HK-2 (cell line): ENCODE data around the gene KRT71.

Experiments
- DNase-seq: peaks from one replicate; pipeline ENCODE4 v3.0.0-alpha.2; 2018; ENCODE audit not compliant: unreplicated experiment

Gene KRT71

GRCh38 chr12:52539083-52539820 lies 13.7 kb downstream of the KRT71 start:
- DNase-seq, result no peak

DNA sequence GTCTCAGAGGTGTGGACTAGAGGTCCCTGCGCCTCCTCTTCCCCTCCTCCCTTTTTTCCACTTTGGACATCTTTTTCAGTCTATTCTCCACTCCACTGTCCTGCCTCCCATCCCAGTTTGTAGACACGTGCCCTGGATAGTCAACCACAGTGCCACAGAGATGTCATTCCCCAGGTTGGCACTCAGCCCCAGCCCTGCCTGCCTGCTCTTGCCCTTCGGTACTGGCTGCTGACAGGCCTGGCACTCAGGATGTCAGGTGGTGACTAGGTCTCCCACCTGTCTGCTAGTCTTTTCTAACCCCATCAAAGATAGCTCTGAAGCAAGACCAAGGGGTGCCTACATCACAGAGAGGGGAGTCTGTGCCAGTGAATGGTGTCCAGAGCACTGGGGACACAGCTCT lies 15.8 kb downstream of the KRT71 start:
- no peak for DNase-seq

DNA sequence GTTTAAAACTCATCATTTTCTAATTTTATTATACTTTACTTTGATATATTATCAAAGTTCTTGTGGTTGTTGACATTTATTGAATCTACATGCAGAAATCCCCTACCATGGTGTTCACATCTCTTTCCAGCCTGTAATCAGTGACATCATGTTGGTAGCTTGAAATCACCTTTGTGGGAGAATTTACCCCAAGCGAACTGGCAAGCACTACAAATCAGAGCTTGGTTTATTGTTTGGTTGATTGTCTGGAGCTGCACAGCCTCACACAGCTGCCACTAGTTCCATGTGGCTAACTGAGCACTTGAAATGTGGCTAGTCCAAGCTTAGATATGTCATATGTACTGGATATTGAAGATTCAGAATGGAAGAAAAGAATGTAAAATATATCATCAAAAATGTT lies 17.4 kb downstream of the KRT71 start:
- no peak for DNase-seq

DNA sequence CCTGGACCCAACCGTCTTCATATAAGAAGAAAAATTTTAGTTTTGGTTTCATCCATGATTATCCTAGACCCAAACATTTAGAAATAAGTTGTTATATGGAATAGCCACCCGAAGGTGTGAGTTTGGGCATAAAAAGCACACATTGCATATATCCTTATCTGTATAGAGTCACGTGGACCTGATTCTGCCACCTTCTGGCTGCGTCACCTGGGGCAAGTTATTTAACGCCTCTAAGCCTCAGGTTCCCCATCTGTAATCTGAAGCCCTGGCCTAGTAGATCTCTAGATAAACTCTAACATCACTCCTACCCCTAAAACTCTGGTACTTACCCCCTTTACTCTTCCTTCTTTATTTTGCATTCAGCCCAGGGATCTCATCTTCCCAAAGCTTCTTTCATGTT lies 18.5 kb downstream of the KRT71 start:
- no peak for DNase-seq

DNA sequence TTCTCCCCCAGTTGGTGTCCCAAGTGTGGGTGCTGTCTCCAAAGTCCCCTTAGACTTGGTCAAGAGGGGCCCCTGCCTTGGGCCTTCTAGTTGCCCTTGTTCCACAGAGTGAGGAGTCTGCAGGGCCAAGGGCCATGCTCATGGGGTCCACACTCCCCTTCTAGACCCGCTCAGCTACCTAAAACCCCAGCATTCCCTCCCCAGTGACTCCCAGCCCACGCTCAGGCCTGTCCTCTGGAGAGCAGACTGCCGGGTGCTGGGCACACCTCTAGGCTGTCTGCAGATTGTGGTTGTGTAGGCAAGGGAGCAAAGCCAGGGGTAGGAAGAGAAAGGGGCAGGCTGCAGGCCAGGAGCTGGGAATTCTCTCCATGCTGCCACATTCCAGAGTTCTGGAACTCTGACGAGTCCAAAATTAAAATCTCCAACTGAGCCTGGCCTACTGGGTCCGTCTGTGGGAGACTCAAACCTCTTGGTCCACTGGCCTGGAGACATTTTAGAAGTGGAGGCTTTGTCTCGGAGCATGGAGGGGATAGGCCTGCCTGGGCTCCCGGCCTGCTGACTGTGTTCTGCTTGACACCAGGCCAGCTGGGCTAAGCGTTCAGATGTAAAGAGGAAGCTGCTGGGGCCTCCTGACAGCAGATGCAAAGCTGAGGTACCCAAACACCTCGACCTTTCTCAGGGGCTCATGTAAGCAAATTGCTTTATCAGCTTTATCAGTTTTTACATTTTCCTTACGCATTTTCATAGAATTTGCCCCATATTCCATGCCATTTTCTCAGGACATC lies 19.1 kb downstream of the KRT71 start:
- no peak for DNase-seq

GRCh38 chr12:52532636-52533035 lies 20.3 kb downstream of the KRT71 start:
- DNase-seq, result no peak

DNA sequence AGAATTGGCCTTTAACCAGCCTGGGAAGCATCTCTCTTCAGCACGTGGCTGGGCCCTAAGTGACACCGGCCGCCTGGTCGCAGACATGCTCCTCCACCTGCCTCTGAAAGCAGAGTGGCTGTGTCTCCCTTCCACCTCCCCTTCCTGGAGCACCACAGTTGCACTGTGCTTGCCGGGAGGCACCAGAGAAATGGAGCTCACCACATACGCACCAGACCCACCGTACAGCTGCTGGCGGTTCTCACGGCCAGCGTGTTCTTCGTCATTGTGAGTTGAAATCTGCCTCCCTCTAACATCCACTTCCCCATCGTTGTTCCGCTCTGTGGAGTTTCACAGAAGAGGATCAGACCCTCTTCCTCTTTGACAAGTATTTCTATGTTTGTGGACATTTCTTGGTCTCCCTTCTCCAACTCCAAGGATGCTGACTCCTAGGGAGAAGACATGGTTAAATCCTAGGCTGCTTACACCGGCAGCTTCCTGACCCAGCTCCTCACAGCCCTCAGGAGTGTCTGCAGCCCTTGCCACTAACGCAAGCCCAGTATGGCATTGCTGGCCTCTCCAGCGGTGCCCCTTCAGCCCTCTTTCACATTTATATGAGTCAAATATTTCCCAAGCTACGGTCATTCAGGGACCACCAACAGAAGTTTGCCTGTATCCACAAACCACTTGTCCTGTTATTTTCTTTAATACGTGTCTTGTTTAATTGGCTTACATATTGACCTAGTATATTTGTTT lies 21.2 kb downstream of the KRT71 start:
- DNase-seq, result no peak

DNA sequence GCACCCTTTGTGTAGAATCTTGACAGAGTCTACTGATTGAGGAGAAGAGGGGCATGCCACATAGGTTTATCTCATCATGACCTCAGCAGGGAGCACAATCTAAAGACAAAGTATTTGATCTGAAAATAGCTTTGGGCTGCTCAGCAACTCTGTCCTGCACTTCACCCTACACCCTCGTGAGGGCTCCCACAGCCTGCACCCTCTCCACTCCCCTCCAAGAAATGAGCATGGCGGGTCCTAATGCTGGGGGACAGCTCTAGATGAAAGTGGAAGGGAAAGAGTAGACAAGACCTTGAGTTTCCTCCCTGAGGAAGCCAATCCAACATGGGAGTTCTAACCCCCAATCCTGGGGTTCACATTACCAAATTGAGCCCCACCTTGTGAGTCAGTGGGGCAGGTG lies 22.0 kb downstream of the KRT71 start:
- no peak for DNase-seq

- no peak for DNase-seq
Observed at GRCh38 chr12:52530366-52530765, 22.6 kb downstream of the KRT71 start.

DNA sequence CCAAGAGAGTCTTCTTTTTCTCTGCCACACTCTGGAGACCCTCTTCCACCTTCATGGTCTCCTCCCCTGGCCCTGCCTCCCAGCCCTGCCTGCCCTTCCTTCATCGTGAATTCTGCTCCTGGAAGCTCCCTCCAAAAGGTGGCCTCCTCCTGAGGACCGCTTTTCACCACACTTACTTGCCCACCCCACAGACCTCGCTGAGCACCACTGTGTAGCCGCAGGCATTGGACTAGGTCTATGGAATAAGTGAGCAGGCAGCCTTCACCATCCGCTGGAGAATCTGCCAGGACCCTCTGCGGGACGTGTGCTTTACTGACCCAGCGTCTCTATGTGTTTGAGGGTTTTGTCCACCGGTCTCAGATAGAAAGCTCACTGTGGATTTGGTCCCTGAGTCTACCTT lies 23.1 kb downstream of the KRT71 start:
- no peak for DNase-seq

- no peak for DNase-seq
Observed at GRCh38 chr12:52529417-52529816, 23.5 kb downstream of the KRT71 start.

- DNase-seq, result no peak
Observed at GRCh38 chr12:52528641-52529143, 24.3 kb downstream of the KRT71 start.

GRCh38 chr12:52527121-52527800 lies 25.7 kb downstream of the KRT71 start:
- DNase-seq, result no peak

DNA sequence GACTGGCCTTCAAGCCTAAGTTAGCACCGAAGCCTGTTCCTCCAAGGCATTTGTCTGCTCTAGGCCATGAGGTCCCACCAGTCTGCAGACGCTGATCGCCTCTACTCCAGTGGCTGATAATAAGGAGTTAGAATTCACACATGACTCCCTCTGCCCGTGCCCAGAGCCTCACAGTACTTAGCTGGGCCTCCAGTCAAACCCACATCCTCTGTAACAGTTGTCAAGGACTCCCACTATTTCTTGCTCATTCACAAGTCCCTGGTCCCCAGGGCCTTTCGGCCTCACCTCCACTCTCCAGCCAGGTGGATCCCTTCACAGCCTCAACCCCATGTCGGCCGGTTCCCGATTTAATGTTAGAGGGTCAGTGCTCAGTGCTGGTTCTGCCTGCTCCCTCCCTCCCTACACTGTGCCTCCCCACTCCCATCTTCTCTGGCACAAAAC lies 26.4 kb downstream of the KRT71 start:
- DNase-seq, result no peak

DNA sequence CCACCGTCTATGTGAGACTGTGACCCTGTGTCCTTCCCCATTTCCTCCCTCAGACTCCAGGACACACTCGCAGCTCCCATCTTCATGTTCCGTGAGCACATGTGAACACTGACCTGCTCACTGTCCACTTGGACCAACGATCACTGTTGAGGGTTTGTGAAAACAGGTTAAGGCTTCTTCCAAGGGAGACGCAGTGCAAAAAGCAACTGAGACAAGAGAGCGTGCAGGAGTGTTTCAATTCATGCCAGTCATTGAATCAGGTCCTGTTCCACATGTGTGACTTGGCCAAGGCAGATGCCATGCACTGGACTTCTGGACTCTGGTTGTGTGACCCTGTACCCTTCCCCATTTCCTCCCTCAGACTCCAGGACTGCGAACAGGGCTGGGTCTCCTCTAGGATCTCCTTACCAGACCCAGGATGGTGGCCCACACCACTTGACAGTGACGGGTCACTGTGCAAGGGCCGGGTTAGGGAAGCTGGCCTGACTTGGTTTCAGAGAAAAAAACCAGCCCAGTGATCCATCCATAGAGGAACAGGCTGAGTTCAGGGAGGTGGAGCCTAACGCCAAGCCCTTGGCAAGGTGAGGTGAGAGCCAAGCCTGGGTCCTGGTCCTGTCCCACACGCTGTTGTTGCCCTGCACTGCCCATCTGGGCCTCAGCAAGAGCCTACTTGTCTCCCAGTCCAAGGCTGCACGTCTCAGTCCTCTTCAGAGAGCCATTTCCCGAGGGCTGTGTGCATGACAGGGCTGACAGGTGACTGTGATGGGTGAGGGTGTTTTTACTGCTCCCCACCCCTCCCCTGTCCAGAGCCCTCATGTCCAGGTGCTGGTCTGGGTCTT lies 27.1 kb downstream of the KRT71 start:
- DNase-seq, result no peak

DNA sequence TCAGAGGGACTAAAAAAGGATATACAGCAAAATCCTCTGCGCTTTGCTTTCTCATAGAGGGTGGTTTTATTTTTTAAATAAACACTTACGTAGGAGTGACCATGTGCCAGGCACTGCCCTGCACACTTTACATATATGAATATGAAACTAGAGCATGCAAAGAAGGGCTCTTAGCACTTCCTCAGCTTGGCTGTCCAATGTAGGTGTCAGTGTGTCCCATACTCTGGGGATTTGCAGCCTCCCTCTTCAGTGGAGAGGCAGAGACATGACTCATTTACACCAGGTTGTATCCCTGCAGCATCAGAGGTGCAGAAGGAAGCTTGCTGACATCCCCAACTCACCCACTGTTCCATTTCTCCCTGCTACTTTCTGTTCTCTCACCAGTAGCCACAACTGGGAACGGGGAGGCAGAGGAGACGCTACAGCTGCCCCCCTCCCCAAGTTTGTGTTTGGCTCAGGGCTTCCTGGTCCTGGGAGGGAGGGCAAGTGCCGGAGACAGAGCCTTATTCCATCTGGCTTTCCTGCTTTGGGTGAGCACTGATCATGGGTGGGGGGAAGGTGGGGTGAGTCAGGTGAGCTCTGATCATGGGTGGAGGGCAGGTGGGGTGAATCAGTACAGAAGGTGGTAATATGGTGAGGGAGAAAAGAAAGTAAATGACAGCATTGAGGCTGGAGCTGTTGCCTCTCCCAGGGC lies 27.9 kb downstream of the KRT71 start:
- no peak for DNase-seq

- no peak for DNase-seq
Observed at GRCh38 chr12:52524241-52524897, 28.6 kb downstream of the KRT71 start.

DNA sequence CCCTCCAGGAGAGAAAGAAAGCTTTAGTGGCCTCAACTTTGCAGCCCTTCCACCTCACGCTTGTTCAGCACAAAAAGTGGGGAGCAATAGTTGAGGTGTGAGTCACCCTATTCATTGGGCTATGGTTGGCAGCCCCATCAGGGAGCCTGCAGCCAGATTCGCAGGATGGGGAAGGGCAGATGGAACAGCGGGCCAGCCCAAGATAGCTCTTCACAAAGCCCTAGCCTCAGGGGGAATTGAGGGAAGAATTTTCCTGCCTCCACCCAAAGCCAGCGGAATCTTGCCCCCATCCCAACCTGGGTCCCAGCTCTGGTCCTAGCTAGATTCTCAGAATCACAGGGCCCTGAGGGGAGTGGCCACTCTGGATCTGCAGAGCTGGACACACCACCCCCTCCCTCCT lies 29.1 kb downstream of the KRT71 start:
- DNase-seq, result no peak

GRCh38 chr12:52522346-52523011 lies 30.5 kb downstream of the KRT71 start:
- no peak for DNase-seq
